Calu3 (cell line): Measurements from ENCODE around the gene BTRC. TPM values are rescaled to one million over a fixed set of nuclear protein-coding genes. Genes with fewer than 3 reads are reported as not detected.

Source experiments
- BruUV-seq: library from RNA; stranded (reverse); fragments of 400-500 nt; replicated peaks from 2 replicates; lab custom pipeline; 2021; lab: Mats Ljungman, UMichigan
- CTCF ChIA-PET: fragments of 300-600 bp; sonication (Branson Sonifier 250); formaldehyde crosslinking; loops from one replicate; lab custom pipeline; 2022; ENCODE audit warnings: antibody characterized with exemption; lab: Charles Lee
- DNase-seq: peaks from one replicate; pipeline ENCODE4 v3.0.0; 2022
- H3K27ac Mint-ChIP-seq: one replicate; pipeline ENCODE4 v1.8.0; 2022; ENCODE audit warnings: mixed read lengths; ENCODE audit not compliant: unreplicated experiment
- H3K27me3 Mint-ChIP-seq: one replicate; pipeline ENCODE4 v1.8.0; 2022; ENCODE audit warnings: mixed read lengths; ENCODE audit not compliant: unreplicated experiment
- H3K36me3 Mint-ChIP-seq: one replicate; pipeline ENCODE4 v1.8.0; 2022; ENCODE audit warnings: mild to moderate bottlenecking, moderate library complexity, mixed read lengths; ENCODE audit not compliant: insufficient read depth, unreplicated experiment
- H3K4me1 Mint-ChIP-seq: one replicate; pipeline ENCODE4 v1.8.0; 2022; ENCODE audit warnings: mild to moderate bottlenecking, low read depth, mixed read lengths; ENCODE audit not compliant: unreplicated experiment
- H3K4me3 Mint-ChIP-seq: one replicate; pipeline ENCODE4 v1.8.0; 2022; ENCODE audit warnings: mild to moderate bottlenecking, low read depth, moderate library complexity, mixed read lengths; ENCODE audit not compliant: unreplicated experiment
- H3K9me3 Mint-ChIP-seq: one replicate; pipeline ENCODE4 v1.8.0; 2022; ENCODE audit warnings: low read depth, mixed read lengths; ENCODE audit not compliant: unreplicated experiment
- CTCF ChIP-seq: fragments of 200-600 bp; IDR thresholded peaks from one replicate; pipeline ENCODE4 v1.8.0; 2022; ENCODE audit warnings: antibody characterized with exemption; ENCODE audit not compliant: unreplicated experiment
- intact Hi-C: fragments of 100-400 bp; cut with micrococcal nuclease; formaldehyde crosslinking; loops from one replicate; pipeline ENCODE4 v1.10.0; 2022; ENCODE audit not compliant: unreplicated experiment
- total RNA-seq: library from RNA; stranded (reverse); gene quantifications from 2 replicates; pipeline ENCODE4 v1.2.3, GENCODE V29; 2022

Gene BTRC
- total RNA-seq, 1 experiment from 2014 or later = 7.9 TPM

- TF ChIP-seq CTCF = no peak
- peaks cover 19% of the 10 kb centered on the region for H3K36me3 Mint-ChIP-seq
- CTCF ChIA-PET = no interaction called here
- no peaks in the 10 kb centered on the region for H3K4me1 Mint-ChIP-seq
- no peak for DNase-seq
- H3K27me3 Mint-ChIP-seq = peaks cover 36% of the 10 kb centered on the region
- intact Hi-C loops = loop anchor here (5.0 kb wide), 2 partner anchors 360 to 410 kb away; no protein-coding TSS in a partner anchor
- H3K27ac Mint-ChIP-seq = no peak overlapping the region
- no peaks in the 10 kb centered on the region for H3K9me3 Mint-ChIP-seq
- no TSS peak for BruUV-seq
- no peak overlapping the region for H3K4me3 Mint-ChIP-seq
These were observed 218.8 kb downstream of the BTRC start for GRCh38 chr10:101572785-101573184.

GRCh38 chr10:101573885-101574753, 220.2 kb downstream of the BTRC start:
- no peak overlapping the region for H3K27ac Mint-ChIP-seq
- no TSS peak for BruUV-seq
- peaks cover 18% of the 10 kb centered on the region for H3K36me3 Mint-ChIP-seq
- DNase-seq = no peak
- H3K4me3 Mint-ChIP-seq = no peak overlapping the region
- intact Hi-C loops = loop anchor here (5.0 kb wide), 2 partner anchors 362 to 412 kb away; no protein-coding TSS in a partner anchor
- peaks cover 23% of the 10 kb centered on the region for H3K27me3 Mint-ChIP-seq
- H3K4me1 Mint-ChIP-seq = no peaks in the 10 kb centered on the region
- no peaks in the 10 kb centered on the region for H3K9me3 Mint-ChIP-seq
- CTCF ChIA-PET = no interaction called here
- TF ChIP-seq CTCF = no peak

- DNase-seq = no peak
- no TSS peak for BruUV-seq
- Mint-ChIP-seq H3K36me3 (peaks cover 9% of the 10 kb centered on the region), H3K9me3 (no peaks in the 10 kb centered on the region), H3K27me3 (peaks cover 13% of the 10 kb centered on the region), H3K4me3 (no peak overlapping the region), H3K4me1 (no peaks in the 10 kb centered on the region), H3K27ac (no peak overlapping the region)
- intact Hi-C loops = no loop called here
- CTCF ChIA-PET = no interaction called here
- TF ChIP-seq CTCF = no peak
These were observed 221.1 kb downstream of the BTRC start for GRCh38 chr10:101575091-101575490.

- CTCF ChIA-PET = interaction anchor here (0.6 kb wide), 1 partner anchor 268 kb away, joined by 3 read pairs; no protein-coding TSS in a partner anchor
- no peak for TF ChIP-seq CTCF
These were observed 221.7 kb downstream of the BTRC start for GRCh38 chr10:101575580-101576210.

More at GRCh38 chr10:101575580-101576210, 221.7 kb downstream of the BTRC start:
- intact Hi-C loops = no loop called here
- Mint-ChIP-seq H3K27me3 (peaks cover 8% of the 10 kb centered on the region), H3K4me3 (no peak overlapping the region), H3K9me3 (no peaks in the 10 kb centered on the region), H3K36me3 (peaks cover 3% of the 10 kb centered on the region), H3K4me1 (no peaks in the 10 kb centered on the region), H3K27ac (no peak overlapping the region)
- no TSS peak for BruUV-seq
- no peak for DNase-seq
